Left ventricle myocardium superior (tissue), 1 donor: Measurements from ENCODE around the gene COL12A1. TPM values are rescaled to one million over a fixed set of nuclear protein-coding genes. Genes with fewer than 3 reads are reported as not detected.

Experiments used
- ATAC-seq: fragments of 200-7000 bp; cut with Tn5 transposase; one replicate; pipeline ENCODE4 v1.9.1; 2020; ENCODE audit warnings: mild to moderate bottlenecking, moderate library complexity
- DNase-seq: peaks from one replicate; pipeline ENCODE4 v3.0.0-alpha.2; 2020
- intact Hi-C: fragments of 100-400 bp; cut with micrococcal nuclease; formaldehyde crosslinking; loops from one replicate; pipeline ENCODE4 v1.11.0; 2022
- total RNA-seq: library from RNA; stranded (reverse); fragmentation: NEBNext Ultra II Directional; extraction: Animal tissue kit (Norgen Biotek cat#: 25700); gene quantifications from one replicate; pipeline ENCODE4 v1.2.1, GENCODE V29; 2021
- donor health status: DM: no; HTN: yes; CAD: no; lungs with severe emphysema.

The COL12A1 gene
- total RNA-seq, 1 donor from 2014 or later: 9.5 TPM

DNA sequence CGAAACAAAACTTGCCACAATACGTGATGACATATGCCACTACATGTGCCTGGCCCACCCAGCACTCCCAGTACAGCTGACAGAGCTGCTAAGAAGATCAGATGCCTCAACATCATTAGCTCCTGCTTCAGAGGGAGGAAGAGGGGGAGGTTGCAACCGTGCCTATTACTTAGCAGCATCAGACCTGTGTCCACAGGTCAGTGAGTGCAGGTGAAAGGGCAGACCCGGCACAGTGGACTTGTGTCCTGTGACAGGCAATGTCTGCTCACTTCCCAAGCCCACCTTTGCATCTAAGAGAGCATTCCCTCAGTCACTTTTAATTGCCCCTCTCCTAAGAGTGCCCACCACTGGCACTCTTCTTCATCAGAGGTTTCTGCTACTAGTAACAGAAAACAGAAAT lies 9.4 kb upstream of the COL12A1 start:
- intact Hi-C loops: no loop called here
- ATAC-seq: no peak
- DNase-seq: no peak

DNA sequence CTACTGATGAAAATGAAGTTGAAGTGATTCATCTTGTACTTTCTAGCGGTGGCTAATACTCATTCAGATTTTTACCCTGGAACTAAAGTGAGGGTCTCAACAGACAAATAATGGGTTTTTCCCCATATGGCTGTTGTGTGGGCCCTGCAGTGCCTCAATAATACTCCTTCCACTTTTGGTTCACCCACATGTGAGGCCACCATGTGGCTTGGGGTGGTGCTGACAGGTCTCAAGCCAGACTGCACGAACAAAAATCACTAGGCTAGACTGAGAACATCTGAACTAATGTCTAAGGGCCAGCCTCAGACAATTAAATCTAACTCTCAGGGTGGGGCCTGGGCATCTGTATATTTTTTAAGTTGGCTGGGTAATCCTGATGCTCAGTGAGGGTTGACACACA lies 7.9 kb upstream of the COL12A1 start:
- intact Hi-C loops: loop anchor here (5.0 kb wide), 1 partner anchor 1476 kb away; no protein-coding TSS in a partner anchor
- ATAC-seq (no peak), DNase-seq (no peak)

DNA sequence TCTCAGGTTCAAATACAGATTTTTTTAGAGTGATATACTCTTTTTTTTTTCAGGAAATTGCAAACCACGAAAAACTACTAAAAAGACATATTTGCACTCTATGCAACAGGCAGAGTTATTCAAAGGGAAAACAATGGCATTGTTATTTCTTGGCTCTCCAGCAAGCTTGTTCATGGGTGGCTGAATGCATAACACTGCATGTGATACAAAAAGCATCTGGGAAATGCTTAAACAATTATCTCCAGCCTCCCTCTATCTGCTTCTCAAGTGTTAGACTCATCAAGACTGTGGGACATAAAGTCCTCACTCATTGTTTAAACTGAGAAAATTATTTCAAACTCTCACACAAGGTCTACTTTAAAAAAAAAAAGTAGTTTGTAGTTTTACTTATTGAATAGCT lies 7.3 kb upstream of the COL12A1 start:
- intact Hi-C loops: loop anchor here (5.0 kb wide), 1 partner anchor 1476 kb away; no protein-coding TSS in a partner anchor
- ATAC-seq (peak; percentile 28), DNase-seq (no peak)

DNA sequence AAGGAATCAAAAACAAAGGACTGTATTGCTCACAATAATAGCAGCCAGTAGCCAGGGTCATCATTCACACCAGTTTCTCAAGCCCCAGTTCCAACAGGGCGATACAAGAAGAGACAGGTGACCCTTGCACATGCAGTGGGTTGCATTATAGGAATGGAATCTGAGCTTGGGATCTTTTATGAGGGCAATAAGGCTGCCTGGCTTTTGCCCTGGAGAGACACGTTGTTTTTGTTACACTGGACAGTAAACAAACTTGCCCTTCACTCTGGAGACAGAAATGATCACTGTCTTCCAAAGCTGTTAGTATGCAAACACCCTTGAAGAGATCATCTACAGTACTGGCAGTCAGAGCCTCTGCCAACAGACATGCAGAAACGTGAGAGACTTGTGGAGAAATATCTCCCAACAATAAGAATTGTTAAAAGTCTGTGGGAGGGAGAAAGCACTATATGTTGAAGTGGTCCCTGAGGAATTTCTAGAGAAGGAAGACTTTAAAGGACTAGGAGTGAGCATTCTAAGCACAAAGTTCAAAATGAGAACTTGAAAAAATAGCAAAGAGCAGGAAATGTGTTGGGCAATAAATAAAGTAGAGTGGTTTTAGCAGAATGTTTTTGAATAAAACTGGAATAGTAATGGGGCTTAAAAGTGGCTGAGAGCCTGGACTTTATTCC lies 6.2 kb upstream of the COL12A1 start:
- no peak for ATAC-seq
- no peak for DNase-seq
- intact Hi-C loops: loop anchor here (5.0 kb wide), 1 partner anchor 1475 kb away; no protein-coding TSS in a partner anchor

DNA sequence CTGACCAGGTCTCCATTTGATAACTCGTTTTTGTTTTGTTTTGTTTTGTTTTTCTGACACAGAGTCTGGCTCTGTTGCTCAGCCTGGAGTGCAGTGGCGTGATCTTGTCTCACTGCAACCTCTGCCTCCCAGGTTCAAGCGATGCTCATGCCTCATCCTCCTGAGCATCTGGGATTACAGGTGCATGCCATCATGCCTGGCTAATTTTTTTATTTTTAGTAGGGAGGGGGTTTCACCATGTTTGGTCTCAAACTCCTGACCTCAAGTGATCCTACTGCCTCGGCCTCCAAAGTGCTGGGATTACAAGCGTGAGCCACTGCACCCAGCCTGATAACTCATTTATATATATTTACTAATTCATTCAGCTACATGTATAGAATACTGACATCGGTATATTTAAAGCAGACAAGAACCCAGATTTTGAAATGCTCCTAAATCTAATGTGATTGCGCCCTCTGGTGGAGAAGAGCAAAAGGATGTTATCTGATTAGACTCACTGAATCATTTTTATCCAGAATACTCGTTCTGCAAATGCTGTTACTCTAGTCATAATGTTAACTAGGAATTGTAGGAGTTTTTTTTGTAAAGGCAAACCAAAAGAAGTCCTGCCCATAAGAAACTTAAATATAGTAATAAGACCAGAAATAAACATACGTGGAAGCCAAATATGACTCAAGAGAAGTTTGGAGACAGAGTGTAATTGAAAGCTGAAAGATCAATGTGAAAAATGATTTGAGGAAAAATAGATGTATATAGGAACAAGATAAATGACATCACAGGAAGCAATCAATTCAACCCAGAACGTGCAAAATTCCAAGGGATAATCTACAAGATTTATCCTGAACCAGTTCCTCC lies 5.3 kb upstream of the COL12A1 start:
- no peak for ATAC-seq
- DNase-seq: no peak
- intact Hi-C loops: loop anchor here (5.0 kb wide), 1 partner anchor 1474 kb away; no protein-coding TSS in a partner anchor

DNA sequence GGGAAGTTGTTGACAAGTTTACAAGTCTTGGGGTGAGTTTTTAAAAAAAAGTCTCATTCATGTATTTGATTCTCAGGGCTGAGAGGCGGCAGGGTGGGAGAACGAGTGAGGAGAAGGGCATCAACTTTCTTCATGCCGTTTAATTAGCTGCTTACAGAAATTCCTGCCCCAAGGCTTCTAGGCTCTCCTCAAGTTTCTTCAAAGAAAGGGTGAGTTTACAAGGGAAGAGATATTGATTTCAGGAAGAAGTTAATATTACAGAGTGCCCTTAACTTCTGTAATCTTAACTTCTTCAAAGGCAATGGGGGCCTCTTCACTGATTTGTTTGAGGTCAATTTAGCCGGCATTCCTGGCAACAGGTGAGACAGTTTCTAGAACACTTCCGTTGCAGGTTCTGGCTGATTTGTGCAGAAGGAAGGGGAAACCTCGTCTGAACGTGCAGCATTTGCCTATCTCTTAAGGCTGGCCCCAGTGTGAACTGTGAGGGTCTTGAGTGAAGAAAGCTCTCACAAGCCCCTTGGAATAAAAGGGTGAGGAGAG lies 3.4 kb upstream of the COL12A1 start:
- DNase-seq: no peak
- ATAC-seq: no peak
- intact Hi-C loops: no loop called here

DNA sequence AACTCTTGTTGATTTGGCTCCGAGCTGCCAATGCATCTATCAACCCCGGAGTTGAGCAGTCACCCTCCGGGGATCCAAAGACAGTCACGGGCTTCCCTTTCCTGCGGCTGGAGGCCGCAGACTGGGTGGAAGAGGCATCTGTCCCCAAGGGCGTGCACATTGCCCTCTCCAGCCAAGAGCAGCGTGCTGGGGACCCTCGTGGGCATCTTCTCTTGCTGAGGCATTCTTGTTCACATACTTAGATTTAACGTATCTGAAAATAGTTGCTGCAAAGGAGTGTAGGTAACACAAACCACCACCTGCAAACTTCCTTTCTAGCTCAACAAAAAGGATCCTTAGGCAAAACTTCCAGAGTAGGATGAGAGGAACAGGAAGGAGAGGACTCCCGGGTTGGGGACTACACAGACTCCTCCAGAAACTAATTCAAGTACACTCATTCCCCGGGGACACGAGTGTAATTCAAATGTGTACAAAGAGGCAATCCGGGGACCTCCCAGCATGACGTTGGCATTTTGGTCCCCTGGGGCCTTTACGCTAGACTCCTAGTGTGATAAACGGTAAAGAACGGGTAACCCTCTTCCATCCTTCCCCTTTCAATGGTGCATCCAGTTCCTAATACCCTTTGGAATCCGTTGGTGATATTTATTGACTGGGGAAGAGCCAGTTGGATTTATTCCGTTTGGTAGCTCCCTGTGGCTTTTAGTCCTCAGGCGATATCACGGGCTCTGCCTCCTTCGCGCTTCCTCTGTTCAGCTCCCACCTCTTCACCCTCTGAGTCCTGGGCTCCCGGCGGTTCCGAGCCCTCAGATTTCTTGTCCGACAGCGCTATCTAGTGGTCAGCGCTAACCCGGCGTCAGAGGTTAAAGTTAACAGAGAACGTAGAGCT lies 2.7 kb upstream of the COL12A1 start:
- ATAC-seq: peak; percentile 68
- intact Hi-C loops: no loop called here
- DNase-seq: peak; percentile 89

DNA sequence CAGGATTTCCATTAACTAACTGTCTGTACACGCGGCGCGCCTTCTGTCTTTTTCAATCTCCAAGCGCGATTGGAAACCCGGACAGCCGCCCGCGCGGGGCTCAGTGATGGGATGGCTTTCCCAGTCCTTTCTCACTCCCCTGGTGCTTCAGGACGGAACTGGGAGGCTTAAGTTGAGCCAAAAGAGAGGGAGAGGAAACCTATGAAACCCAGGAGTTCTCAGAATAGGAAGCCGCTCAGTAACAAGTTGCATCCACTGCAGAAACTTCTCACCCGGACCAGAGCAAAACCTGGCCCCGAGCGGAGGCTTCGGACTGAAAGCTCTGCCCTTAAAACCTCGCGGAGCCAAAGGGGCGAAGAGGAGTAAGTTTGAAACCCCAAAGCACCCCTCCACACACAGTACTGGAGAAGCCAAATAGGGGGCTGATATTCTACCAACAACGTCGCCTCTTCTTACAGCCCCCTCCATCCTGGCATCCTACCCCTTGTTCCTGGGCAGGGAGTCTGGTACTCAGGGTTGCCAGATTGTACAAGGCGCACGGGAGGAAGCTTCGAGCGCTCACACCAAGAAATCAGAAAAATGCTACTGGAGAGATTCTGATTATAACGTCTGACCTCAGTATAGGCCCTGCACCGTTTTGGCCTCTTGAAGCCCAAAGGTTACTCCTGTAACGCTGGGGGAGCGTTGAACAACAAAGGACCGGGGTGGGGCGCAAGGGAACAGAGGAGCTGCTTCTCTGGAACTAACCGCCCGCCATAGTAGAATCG lies 906 bp upstream of the COL12A1 start:
- DNase-seq: peak; percentile 50
- intact Hi-C loops: no loop called here
- ATAC-seq: peak; percentile 2

DNA sequence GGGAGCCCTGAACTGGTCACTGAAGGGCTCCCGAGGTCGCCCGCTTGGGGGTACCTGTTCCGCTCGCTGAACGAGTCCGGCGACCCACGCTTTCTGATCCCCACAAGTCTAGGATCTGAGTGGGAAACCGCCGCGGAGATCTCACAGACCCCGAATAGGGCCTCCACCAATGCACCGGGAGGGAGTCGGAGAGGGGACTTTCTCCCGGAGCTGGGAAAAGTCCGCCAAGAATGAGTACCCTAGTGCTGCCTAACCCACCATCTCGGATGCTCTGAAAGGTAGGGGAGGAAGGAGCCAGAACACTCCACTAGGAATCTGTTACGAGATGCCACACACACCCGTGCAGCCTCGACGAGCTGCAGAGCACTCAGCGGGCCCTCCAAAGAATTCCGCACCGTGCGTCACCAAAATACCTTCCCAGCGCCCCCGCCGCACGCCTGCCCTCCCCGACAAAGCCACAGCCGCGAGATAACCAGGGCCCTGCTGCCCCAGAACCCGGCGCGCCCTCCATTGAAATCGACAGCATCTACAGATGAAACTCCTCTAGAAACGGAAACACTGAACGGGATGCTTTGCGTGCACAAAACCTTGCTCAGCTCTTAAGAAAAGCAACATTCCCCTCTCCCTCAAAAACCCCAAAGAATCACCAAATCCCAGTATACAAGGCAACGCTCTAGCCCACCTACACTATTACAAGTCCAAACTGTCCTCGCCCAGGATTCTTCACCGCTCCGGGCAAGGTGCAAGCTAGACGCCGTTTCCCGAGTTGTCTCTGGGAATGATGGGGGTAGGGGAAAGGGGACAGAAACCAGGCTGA lies 686 bp downstream of the COL12A1 start:
- ATAC-seq: peak; percentile 4
- DNase-seq: no peak
- intact Hi-C loops: no loop called here

DNA sequence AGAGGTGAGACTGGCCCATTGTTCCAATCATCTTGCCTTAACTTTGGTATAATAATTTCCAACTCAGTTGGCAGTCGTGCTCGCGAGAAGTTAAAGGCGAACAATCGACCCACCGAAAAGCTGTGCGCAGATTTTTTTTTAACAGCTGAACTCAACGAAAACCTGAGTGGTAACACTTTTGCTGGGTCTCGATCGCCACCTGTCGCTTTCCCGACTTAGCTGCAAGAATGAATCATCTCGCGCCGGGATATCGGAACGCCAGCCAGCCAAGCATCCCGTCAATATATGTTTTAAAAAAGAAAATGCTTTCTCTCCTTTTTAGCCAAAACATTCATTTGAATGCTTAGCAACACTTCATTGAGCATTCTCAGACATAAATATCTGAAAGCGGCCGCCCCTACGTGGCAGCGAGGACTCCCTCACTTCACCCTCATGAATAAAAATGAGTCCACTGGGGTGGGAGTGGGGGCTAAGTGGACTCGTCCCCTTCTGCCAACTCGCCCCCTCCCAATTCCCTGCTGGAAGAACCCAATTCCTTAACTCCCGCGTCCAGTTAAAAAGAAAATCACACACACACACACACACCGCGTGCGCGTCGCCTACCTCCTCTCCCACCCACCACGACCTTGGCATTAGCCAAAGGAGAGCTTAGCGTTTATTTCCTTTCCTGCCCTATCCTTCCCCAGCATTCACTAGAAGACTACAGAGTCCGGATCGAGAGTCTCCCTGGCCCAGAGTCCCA lies 1.5 kb downstream of the COL12A1 start:
- peak; percentile 13 for ATAC-seq
- intact Hi-C loops: no loop called here

DNA sequence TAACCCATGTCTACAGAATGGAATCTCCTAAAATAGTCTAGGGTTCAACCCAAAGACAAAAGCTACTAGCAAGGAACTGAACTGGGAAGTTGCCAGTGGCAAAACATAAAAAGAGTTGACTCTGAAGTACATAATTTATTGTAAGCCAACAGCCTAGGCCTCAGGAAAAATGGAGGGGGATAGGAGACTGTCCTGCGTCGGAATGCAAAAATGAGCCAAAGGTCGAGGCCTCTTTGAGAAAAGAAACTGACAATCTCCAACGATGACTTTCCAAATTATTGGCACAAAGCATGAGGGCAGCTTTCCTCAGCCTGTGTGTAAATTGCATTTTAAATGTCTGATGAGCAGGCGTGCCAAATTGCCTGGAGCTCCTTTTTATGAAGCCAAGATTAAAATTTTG lies 2.1 kb downstream of the COL12A1 start:
- ATAC-seq: no peak
- no peak for DNase-seq
- intact Hi-C loops: no loop called here

More for the DNA sequence above, 1.5 kb downstream of the COL12A1 start:
- peak; percentile 74 for DNase-seq

DNA sequence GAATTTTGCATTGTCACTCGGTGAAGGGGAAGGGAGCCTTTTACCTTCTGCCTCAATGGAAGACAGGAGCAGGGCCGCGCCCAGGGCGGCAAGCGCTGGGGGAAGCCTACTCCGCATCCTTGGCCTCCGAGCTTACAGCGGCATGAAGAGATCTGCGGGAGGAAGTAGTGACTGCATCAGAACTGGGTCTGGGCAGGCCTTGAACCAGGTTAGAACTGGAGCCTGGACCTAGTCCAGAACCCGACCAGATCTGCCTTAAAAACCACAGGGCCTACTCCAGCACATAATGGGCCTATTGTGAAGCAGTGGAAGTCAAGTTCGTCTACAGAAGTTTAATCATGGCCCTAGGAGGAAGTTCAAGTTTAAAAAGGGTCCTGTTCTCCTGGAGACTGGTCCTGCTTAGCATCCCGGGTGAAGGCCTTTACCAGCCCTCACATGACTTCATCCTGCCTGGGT lies 3.1 kb downstream of the COL12A1 start:
- no peak for DNase-seq
- no peak for ATAC-seq
- intact Hi-C loops: no loop called here

DNA sequence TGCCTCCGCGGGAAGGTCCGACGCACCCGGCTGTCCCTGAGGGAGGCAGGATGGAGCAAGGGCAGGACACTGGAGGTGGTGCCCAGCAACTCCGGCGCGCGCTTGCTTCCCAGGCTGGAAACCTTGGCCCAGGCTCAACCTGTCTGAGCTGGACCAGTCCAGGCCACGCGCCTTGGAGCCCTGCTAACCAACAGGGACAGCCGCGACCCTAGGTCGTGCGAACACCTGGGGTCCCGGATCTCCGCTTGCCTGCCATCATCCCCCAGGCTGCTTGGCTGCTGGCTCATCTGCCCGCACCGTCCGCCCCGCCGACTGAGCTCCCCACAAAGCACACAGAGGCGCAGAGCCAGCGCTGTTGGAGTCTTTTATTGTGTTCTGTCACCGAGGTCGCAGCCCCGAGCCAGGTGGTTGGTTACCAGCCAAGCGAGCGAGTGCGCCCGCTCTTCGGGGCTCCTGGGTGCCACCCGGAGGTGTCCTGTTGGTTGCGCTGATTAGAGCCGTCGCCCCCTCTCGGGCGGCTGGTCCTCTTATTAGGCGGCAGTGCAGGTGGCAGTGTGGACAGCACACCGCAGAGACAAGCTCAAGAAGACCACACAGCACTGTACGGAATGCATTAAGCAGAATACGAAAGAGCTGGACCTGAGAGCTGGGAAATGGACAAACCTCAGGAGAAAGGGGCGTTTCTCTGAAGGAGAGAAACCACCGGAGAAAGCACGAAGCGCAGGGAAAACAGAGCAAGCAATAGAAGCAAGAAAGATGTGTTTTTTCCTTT lies 3.8 kb downstream of the COL12A1 start:
- intact Hi-C loops: no loop called here
- DNase-seq (peak; percentile 57), ATAC-seq (peak; percentile 6)

DNA sequence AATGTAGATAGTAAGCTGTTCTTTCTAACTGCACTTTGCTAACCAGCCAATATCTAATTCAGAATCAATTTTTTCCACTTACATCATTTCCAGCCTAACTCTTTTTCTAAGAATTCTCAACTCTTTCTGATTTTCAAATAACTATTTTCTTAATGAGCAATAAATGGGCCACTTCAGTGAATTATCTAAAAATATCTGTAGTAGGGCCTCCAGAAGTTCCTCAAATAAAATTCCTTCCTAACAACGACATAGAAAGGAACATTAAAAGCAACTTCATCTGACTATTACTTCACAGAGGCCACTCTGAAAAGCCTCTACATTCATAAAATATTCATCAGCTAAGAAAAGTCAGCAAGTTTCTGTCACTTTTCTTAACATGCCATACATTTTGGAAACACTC lies 4.8 kb downstream of the COL12A1 start:
- ATAC-seq: no peak
- intact Hi-C loops: no loop called here
- DNase-seq: no peak

DNA sequence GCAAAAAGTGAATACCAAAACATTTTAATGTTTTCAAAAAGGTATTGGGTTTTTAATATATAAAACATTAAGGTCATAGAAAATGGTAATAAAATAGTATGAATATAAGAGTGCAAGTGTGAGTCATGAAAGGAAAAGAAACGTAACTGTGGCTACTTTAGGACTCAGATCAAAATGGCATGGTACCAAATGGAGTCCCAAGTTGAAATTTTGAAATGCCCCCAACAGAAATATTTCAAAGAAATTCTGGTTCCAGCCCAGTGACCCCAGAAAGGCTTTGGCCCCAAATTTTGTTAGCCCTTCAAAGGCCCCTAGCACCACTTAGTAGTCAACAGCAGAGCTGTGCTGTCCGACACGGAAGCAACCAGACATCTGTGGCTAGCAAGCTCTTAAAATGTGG lies 6.0 kb downstream of the COL12A1 start:
- ATAC-seq: no peak
- intact Hi-C loops: no loop called here

DNA sequence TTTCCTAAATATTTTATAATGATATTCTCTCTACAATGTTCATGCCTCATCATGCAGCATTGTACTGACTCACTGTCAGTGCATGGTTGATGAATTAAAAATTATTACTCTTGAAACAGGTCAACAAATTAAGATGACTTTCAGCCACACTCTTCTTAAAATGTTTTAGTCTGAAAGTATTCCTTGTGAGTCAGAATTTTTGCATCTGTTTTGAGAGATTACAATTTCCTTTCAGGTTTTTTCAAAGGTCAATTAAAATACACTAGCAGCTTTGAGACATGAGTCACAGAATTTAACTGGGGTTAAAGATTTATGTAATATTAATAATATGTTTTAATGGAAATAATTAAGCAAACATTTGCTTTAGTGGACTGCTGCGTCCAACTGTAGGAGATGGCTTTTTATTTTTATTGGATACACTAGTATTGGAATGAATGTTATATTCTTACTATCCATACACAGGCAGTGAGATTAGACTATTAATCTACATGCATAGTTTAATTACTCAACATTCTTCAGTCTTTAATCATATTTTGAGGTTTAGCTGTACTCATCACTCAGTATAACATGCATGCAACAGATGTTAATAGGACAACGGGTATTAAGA lies 9.7 kb downstream of the COL12A1 start:
- DNase-seq (no peak), ATAC-seq (no peak)
- intact Hi-C loops: no loop called here

More for the DNA sequence above, 6.0 kb downstream of the COL12A1 start:
- no peak for DNase-seq
